Hematopoietic multipotent progenitor cell treated with erythropoietin and hydrocortisone succinate and interleukin-3 and kit ligand, for 17 days (in vitro differentiated cells): ENCODE data around the gene PAX3.
"Not testable (repeated sequence)": the region's sequence is repeated elsewhere in the genome, so short reads cannot be mapped to it uniquely, and the experiment has no call there.

Experiments
- DNase-seq: peaks from one replicate; pipeline ENCODE4 v3.0.0-alpha.2; 2015; ENCODE audit warnings: low spot score

PAX3 gene

GRCh38 chr2:222213049-222213448 lies 85.7 kb downstream of the PAX3 start:
- DNase-seq: no peak

DNA sequence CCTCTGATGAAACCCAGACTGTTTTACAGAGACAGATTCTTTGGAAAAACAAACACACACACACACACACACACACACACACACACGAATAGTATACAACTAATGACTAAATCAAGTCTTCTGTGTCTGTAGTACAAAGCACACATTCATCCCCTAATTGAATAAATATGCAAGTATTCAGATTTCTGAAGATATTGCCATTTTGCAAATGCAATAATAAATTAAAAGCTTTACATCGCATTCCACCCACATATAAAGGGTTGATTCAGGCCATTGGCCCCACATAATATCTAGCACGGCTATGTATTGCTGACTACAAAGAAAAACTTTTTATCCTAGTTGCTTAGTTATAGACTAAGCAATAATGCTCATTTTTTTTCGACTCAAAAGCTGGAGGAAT lies 86.2 kb downstream of the PAX3 start:
- no peak for DNase-seq

DNA sequence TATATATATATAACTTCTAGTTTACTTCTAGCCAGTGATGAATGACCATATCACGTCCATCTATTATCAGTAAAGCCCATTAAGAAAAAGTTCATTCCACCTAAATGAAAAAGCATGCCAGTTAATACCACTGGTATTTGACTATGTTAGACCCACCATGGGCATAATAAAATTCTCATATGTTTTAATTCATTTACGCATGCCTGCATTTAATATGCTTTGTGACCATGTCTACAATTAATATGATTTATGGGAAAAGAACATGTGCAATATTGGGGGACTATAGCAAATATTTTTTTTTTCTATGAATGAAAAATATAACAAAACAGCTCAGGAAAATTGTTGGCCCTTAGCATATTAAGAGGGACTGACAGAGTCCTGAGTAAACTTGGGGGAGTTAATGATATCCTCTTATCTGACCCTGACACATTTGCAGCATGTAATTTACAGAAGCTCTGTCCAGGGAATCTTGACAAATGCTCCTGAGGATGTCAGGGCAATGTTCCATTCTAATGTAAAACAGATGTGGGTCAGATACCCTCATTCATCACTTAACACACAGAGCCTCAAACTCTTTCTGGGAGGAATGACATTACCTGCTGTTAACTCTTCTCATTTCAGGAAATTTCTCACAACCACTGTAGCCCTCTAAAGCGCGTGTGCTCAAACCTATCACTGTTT lies 90.6 kb downstream of the PAX3 start:
- no peak for DNase-seq

GRCh38 chr2:222205136-222205535 lies 93.7 kb downstream of the PAX3 start:
- DNase-seq: no peak

DNA sequence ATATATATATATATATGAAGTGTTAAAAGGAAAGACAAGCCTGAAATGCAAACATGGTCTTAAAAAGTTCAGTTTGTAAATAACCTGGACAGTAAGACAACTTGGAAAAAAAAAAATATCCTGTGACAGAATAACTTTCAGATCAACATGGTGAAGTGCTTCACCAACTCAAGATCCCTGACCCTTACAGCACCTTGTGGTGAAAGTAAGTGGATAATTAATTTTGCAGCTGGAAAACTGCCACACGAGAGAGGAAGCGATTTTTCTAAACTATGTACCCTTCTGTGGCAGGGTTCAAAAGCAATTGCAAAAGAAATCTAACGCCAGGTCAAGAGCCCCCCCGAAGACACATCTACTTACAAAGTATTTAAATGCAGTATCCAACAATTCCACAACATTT lies 95.8 kb downstream of the PAX3 start:
- DNase-seq: no peak

DNA sequence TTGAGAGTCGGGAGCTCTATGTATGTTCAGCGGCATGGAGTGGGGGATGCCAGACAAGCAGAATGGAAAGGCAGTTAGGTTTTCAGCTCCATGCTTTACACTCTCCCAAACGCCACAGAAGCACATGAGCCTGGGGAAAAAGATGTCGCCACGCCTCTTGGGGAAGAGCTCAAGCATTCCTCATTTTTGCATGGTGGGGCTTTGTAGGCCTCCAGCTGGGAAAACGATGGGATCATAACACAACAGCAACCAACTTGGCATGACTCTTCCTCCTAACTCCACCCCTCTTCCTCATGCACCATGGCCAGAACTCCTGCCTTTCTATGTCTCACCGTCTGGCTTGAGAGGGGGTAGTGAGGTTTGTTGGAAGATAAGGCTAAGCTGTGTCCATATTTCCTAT lies 102.6 kb downstream of the PAX3 start:
- no peak for DNase-seq

GRCh38 chr2:222194669-222195068 lies 104.1 kb downstream of the PAX3 start:
- DNase-seq: no peak

GRCh38 chr2:222193328-222193983 lies 105.3 kb downstream of the PAX3 start:
- DNase-seq: no peak

- DNase-seq: no peak
Observed at GRCh38 chr2:222180619-222181018, 118.2 kb downstream of the PAX3 start.

DNA sequence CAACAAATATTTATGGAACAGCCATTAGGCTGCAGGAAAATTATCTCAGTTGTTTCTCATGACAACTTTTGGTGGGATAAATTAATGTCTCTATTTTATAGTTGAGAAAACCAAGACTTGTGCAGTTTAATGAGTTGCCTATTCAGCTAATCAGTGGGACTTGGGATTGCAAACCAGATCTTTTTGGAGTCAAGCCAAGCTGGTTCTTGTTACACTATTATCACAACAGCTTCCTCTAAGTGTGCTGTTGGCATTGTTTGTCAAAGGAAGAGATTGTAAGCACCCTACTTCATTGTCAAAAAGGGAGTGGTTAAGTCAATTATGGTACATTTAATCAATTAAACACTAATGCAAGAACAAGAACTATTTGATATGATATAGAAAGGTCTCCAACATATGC lies 119.2 kb downstream of the PAX3 start:
- no peak for DNase-seq

DNA sequence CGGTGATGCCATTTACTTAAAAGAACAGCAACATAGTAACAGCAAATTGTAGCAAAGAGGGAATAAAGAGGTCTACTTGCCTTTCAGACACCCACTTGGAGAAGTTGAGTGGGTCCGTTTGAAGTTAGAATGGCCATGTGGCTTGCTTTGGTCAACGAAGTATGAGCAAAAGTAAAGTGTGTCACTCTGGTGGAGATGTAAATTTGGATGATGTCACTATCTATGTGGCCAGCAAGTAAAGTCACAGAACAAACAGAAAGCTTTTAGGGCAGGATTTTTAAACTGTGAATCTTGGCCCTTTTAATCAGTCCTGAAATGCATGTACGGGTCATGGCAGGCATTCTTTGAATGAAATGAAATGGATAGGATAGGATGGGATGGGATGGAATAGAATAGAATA lies 120.3 kb downstream of the PAX3 start:
- no peak for DNase-seq

- no peak for DNase-seq
Observed at GRCh38 chr2:222176890-222177289, 121.9 kb downstream of the PAX3 start.

DNA sequence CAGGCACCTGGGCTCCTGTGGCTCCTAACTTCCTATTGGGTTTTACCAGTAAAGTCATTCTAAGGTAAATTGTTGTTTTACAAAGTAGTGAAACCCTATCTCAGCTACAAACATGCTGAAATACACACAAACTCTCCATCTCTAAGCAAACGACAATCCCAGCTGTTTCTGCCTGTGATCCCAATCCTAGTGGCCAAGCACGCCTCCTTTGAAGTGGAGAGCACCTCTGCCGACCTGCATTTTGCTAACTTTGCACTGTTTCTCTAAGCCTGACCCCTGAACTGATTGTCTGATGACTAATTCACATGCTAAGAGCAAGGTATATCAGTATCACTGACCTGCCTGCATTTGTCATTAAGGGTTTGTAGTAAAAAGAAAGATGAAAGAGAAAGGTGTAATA lies 124.3 kb downstream of the PAX3 start:
- DNase-seq: no peak

GRCh38 chr2:222169346-222169745 lies 129.5 kb downstream of the PAX3 start:
- DNase-seq: no peak

GRCh38 chr2:222167762-222168161 lies 131.0 kb downstream of the PAX3 start:
- DNase-seq: no peak

DNA sequence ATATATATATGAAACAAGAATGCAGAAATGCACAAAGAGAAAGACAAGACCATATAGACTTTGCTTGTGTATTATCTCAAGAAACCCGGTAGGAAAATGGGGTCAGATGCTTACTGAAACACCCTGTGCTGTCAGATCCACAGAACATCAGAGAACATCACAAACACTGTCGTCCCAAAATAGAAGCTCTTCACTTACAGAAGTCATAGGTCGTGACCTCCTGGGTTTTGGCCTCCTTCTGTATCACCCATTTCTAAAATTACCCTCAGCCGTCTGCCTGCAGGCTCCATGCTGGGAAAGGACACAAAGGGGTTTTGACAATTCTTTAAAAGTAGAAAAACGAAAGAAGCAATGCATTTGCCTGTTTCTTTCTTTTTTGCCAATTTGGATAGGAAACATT lies 137.9 kb downstream of the PAX3 start:
- DNase-seq: no peak

- DNase-seq: no peak
Observed at GRCh38 chr2:222160125-222160524, 138.7 kb downstream of the PAX3 start.

DNA sequence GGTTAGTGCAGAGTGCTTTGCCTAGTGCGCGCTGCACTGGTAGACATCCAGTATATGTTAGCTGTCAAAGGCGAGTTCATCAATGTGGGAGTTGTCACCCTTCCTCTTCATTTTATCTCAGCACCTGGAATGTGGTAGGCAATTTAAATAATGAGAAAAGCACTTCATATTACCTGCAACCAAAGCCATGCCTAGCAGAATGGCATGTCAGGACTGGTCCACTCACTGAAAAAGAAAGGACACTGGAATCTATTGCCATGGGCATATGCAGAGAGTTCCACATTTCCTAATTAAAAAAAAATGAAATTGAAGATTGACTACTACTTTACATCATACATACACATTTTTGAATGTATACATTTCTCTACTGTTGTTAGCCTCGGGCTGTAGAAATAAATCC lies 139.6 kb downstream of the PAX3 start:
- no peak for DNase-seq

DNA sequence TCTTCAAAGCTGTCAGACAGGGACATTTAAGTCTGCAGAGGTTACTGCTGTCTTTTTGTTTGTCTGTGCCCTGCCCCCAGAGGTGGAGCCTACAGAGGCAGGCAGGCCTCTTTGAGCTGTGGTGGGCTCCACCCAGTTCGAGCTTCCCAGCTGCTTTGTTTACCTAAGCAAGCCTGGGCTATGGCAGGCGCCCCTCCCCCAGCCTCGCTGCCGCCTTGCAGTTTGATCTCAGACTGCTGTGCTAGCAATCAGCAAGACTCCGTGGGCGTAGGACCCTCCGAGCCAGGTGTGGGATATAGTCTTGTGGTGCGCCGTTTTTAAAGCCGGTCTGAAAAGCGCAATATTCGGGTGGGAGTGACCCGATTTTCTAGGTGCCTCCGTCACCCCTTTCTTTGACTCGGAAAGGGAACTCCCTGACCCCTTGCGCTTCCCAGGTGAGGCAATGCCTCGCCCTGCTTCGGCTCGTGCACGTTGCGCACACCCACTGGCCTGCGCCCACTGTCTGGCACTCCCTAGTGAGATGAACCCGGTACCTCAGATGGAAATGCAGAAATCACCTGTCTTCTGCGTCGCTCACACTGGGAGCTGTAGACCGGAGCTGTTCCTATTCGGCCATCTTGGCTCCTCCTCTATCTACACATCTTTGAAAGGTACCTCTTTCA lies 143.7 kb downstream of the PAX3 start:
- DNase-seq: not testable (repeated sequence)
